Measurements from ENCODE around the gene BLM. TPM values are rescaled to one million over a fixed set of nuclear protein-coding genes. Genes with fewer than 3 reads are reported as not detected.

Gene BLM
- total and polyA plus RNA-seq, 10 of the 15 experiments (the other 5 are each of a cell fraction or from before 2014, with no cell fraction given), result 23.0 to 68.4 (median 43.9) TPM

DNA sequence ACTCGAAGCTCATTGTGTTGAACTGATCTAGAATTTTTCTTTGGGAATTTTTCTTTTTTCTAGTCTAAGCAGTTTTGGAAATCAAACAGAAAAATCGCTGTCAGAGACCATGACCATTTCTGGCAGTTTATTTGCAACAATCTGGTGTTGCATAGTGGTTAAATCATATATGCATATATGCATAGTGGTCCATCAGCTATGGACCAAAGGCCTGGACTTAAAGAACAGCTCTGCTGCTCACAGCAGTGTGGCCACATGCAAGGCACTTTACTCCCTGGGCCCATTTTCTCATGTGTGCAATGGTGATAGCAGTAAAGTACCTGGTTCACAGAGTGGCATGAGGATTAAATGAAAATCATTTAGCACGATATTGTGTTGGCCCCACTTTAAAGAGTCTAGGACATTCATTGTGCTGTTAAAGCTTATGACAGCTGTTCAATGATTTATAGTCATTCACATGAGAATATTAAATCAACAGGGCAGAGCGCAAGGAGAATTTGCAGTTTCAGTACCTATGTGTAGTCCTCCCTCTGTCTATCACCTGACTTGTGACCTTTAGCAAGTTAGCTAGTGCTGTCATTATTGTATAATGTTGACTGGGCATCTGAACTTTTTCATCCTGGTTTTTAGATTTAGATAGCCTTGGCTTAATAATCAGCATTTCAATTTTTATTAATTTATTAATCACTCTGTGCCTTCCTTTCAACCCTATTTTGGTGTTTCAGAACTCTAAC lies 46.4 kb downstream of the BLM start:
- no peak overlapping the region for H3K27ac ChIP-seq (ENCODE audit: control insufficient read depth, insufficient read depth)
- H3K4me2 ChIP-seq (ENCODE audit: control insufficient read depth, insufficient read depth), result no peak overlapping the region
- H3K9ac ChIP-seq (ENCODE audit: control insufficient read depth, insufficient read depth, low read length), result no peak overlapping the region
- no TSS peak for BruUV-seq (replicated peaks)
- in situ Hi-C loops (cut with MboI), result no loop called here
- H4K20me1 ChIP-seq (ENCODE audit: control insufficient read depth, insufficient read depth), result no peaks in the 10 kb centered on the region
- no peaks in the 10 kb centered on the region for H3K27me3 ChIP-seq (replicated peaks in 1 of 2; ENCODE audit: control insufficient read depth in 2 of 2, insufficient read depth in 2 of 2, low read length in 1 of 2)
- 99% methylated on average over 4 of the region's 4 CpGs for WGBS (ENCODE audit: insufficient coverage, insufficient replicate concordance, low lambda C conversion rate, missing lambda C conversion rate)
- DNase-seq (ENCODE audit: low read depth, low spot score) (no peak), FAIRE-seq (no peak), ATAC-seq (no peak)
- no peaks in the 10 kb centered on the region for H3K79me2 ChIP-seq (ENCODE audit: control insufficient read depth, insufficient read depth, low read length)
- ChIA-PET CTCF (interaction anchor here (0.9 to 2.0 kb wide), 4 partner anchors 13 to 168 kb away, joined by 3 to 6 read pairs (median 5); no protein-coding TSS in a partner anchor), RAD21 (ENCODE audit: unreplicated experiment) (interaction anchor here (0.8 kb wide), 1 partner anchor 122 kb away, joined by 6 read pairs; no protein-coding TSS in a partner anchor), SMC1A (ENCODE audit: uncharacterized antibody, unreplicated experiment) (interaction anchor here (1.1 to 2.7 kb wide), 8 partner anchors 11 to 444 kb away, joined by 3 to 7 read pairs (median 4); no protein-coding TSS in a partner anchor), POLR2A (interaction anchor here (1.2 kb wide), 1 partner anchor 66 kb away, joined by 3 read pairs; no protein-coding TSS in a partner anchor)
- H3K9me3 ChIP-seq (replicated peaks; ENCODE audit: control insufficient read depth, insufficient read depth, low read length), result no peaks in the 10 kb centered on the region
- no peak overlapping the region for H3K4me3 ChIP-seq
- no peaks in the 10 kb centered on the region for H3K4me1 ChIP-seq (ENCODE audit: control insufficient read depth, insufficient read depth, low read length)
- H2AFZ ChIP-seq (ENCODE audit: control insufficient read depth, low read depth, low read length), result no peak overlapping the region
- peaks cover 0 to 34% of the 10 kb centered on the region in 2 experiments; a peak in 3 of 4 replicates for H3K36me3 ChIP-seq (ENCODE audit: control insufficient read depth in 2 of 2, insufficient read depth in 2 of 2, low read length in 1 of 2)
- intact Hi-C loops (cut with micrococcal nuclease; ENCODE audit: unreplicated experiment), result loop anchor here (5.0 kb wide), 1 partner anchor 446 kb away; no protein-coding TSS in a partner anchor
- TF ChIP-seq NFXL1 (IDR thresholded peaks at IDR 0.05; ENCODE audit: borderline replicate concordance), result no peak
- TF ChIP-seq, protein P1, sequence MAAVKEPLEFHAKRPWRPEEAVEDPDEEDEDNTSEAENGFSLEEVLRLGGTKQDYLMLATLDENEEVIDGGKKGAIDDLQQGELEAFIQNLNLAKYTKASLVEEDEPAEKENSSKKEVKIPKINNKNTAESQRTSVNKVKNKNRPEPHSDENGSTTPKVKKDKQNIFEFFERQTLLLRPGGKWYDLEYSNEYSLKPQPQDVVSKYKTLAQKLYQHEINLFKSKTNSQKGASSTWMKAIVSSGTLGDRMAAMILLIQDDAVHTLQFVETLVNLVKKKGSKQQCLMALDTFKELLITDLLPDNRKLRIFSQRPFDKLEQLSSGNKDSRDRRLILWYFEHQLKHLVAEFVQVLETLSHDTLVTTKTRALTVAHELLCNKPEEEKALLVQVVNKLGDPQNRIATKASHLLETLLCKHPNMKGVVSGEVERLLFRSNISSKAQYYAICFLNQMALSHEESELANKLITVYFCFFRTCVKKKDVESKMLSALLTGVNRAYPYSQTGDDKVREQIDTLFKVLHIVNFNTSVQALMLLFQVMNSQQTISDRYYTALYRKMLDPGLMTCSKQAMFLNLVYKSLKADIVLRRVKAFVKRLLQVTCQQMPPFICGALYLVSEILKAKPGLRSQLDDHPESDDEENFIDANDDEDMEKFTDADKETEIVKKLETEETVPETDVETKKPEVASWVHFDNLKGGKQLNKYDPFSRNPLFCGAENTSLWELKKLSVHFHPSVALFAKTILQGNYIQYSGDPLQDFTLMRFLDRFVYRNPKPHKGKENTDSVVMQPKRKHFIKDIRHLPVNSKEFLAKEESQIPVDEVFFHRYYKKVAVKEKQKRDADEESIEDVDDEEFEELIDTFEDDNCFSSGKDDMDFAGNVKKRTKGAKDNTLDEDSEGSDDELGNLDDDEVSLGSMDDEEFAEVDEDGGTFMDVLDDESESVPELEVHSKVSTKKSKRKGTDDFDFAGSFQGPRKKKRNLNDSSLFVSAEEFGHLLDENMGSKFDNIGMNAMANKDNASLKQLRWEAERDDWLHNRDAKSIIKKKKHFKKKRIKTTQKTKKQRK (IDR thresholded peaks at IDR 0.05; ENCODE audit: low read depth, low read length), result no peak
- no peak for TF ChIP-seq JUND (IDR thresholded peaks at IDR 0.05; ENCODE audit: low read depth, low read length)
- TF ChIP-seq, protein P2, sequence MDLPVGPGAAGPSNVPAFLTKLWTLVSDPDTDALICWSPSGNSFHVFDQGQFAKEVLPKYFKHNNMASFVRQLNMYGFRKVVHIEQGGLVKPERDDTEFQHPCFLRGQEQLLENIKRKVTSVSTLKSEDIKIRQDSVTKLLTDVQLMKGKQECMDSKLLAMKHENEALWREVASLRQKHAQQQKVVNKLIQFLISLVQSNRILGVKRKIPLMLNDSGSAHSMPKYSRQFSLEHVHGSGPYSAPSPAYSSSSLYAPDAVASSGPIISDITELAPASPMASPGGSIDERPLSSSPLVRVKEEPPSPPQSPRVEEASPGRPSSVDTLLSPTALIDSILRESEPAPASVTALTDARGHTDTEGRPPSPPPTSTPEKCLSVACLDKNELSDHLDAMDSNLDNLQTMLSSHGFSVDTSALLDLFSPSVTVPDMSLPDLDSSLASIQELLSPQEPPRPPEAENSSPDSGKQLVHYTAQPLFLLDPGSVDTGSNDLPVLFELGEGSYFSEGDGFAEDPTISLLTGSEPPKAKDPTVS (IDR thresholded peaks at IDR 0.05; ENCODE audit: low read depth, low read length), result no peak
- TF ChIP-seq, protein P3, sequence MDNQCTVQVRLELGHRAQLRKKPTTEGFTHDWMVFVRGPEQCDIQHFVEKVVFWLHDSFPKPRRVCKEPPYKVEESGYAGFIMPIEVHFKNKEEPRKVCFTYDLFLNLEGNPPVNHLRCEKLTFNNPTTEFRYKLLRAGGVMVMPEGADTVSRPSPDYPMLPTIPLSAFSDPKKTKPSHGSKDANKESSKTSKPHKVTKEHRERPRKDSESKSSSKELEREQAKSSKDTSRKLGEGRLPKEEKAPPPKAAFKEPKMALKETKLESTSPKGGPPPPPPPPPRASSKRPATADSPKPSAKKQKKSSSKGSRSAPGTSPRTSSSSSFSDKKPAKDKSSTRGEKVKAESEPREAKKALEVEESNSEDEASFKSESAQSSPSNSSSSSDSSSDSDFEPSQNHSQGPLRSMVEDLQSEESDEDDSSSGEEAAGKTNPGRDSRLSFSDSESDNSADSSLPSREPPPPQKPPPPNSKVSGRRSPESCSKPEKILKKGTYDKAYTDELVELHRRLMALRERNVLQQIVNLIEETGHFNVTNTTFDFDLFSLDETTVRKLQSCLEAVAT (IDR thresholded peaks at IDR 0.05), result no peak
- TF ChIP-seq RELA (IDR thresholded peaks at IDR 0.05; ENCODE audit: borderline replicate concordance, partially characterized antibody), result no peak
- TF ChIP-seq POLR2AphosphoS2 (IDR thresholded peaks at IDR 0.05; ENCODE audit: low read depth, low read length), result no peak
- TF ChIP-seq CHD4 (IDR thresholded peaks at IDR 0.05), result no peak
- TF ChIP-seq STAT3 (IDR thresholded peaks at IDR 0.05; ENCODE audit: low read depth, low read length), result no peak
- no peak for TF ChIP-seq ZBED1 (IDR thresholded peaks at IDR 0.05; ENCODE audit: borderline replicate concordance)
- no peak for TF ChIP-seq NFIC (IDR thresholded peaks at IDR 0.05; ENCODE audit: low read depth, low read length)
- no peak for TF ChIP-seq FOXM1 (IDR thresholded peaks at IDR 0.05; ENCODE audit: low read depth, low read length)
- TF ChIP-seq TARDBP (IDR thresholded peaks at IDR 0.05; ENCODE audit: borderline replicate concordance), result no peak
- no peak for TF ChIP-seq NFYB (IDR thresholded peaks at IDR 0.05; ENCODE audit: insufficient read depth, low read depth, low read length)
- no peak for TF ChIP-seq RUNX3 (IDR thresholded peaks at IDR 0.05; ENCODE audit: low read length)
- TF ChIP-seq FOS (IDR thresholded peaks at IDR 0.05; ENCODE audit: borderline replicate concordance, extremely low read depth, insufficient read length), result no peak
- no peak for TF ChIP-seq EZH2 (IDR thresholded peaks at IDR 0.05; ENCODE audit: borderline replicate concordance, control insufficient read depth, low read depth, low read length)

Data from GM12878 (cell line).